ENCODE results near the gene ZC3H7B. TPM values are rescaled to one million over a fixed set of nuclear protein-coding genes. Genes with fewer than 3 reads are reported as not detected.

Gene ZC3H7B
- total RNA-seq, 1 experiment from 2014 or later, result 60.6 TPM

- H3K4me1 ChIP-seq, result peaks cover 33% of the 10 kb centered on the region
- POLR2A ChIA-PET, result interaction anchor here (0.7 to 1.8 kb wide), 6 partner anchors 16 to 304 kb away, joined by 3 to 29 read pairs (median 8); partner anchors contain the start of genes PMM1, TEF, TOB2 and ZC3H7B
- CTCF ChIA-PET, result interaction anchor here (1.0 to 1.2 kb wide), 2 partner anchors 48 to 241 kb away, joined by 3 read pairs; no protein-coding TSS in a partner anchor
Measured at GRCh38 chr22:41285441-41285819, 15.9 kb upstream of the ZC3H7B start.

GRCh38 chr22:41285820-41286638 is 15.3 kb upstream of the ZC3H7B start, which contains the start of gene RANGAP1:
TSS of gene RANGAP1 (minus strand) at chr22:41286187. CDS start at chr22:41281044, 5,143 bp downstream.
- no peaks in the 10 kb centered on the region for H3K9me3 ChIP-seq
- no peaks in the 10 kb centered on the region for H3K9me3 Mint-ChIP-seq (ENCODE audit: unreplicated experiment)
- peaks cover 32% of the 10 kb centered on the region for H3K4me1 Mint-ChIP-seq (ENCODE audit: low read depth, unreplicated experiment)
- no peaks in the 10 kb centered on the region for H3K27me3 Mint-ChIP-seq (ENCODE audit: insufficient read depth, unreplicated experiment)
- ChIA-PET POLR2A (interaction anchor here (0.5 to 1.8 kb wide), 7 partner anchors 16 to 304 kb away, joined by 3 to 29 read pairs (median 10); partner anchors contain the start of genes PMM1, TEF, TOB2 and ZC3H7B), CTCF (interaction anchor here (0.7 to 1.2 kb wide), 4 partner anchors 15 to 241 kb away, joined by 3 to 6 read pairs (median 3); partner anchors contain the start of genes TEF and ZC3H7B)
- BruUV-seq (replicated peaks), result no TSS peak
- H3K27ac Mint-ChIP-seq (ENCODE audit: unreplicated experiment), result peak within 1 kb of the TSS; percentile 92
- intact Hi-C loops (cut with micrococcal nuclease; ENCODE audit: unreplicated experiment), result loop anchor here (1.0 to 5.0 kb wide), 4 partner anchors 15 to 160 kb away; partner anchors contain the start of genes TEF, TOB2 and ZC3H7B
- peak in 1 of 2 experiments; percentile 23 for TF ChIP-seq CTCF (IDR thresholded peaks at IDR 0.05; ENCODE audit: insufficient read depth in 1 of 2, low read depth in 1 of 2, low read length in 1 of 2, severe bottlenecking in 1 of 2, unreplicated experiment in 1 of 2)
- peak; percentile 98 to 99 for DNase-seq
- peaks cover 39% of the 10 kb centered on the region for H3K4me1 ChIP-seq
- peaks cover 2% of the 10 kb centered on the region for H3K36me3 ChIP-seq (ENCODE audit: control insufficient read depth, insufficient read depth, low read length)
- no peaks in the 10 kb centered on the region for H3K27me3 ChIP-seq (replicated peaks; ENCODE audit: control insufficient read depth, insufficient read depth, low read length)
- H3K4me3 Mint-ChIP-seq (ENCODE audit: unreplicated experiment), result peak within 1 kb of the TSS; percentile 88
- H3K36me3 Mint-ChIP-seq (ENCODE audit: insufficient read depth, unreplicated experiment), result peaks cover 56% of the 10 kb centered on the region
- H3K4me3 ChIP-seq (ENCODE audit: low read depth, low read length), result peak within 1 kb of the TSS; percentile 78

More at GRCh38 chr22:41285441-41285819, 15.9 kb upstream of the ZC3H7B start:
- Mint-ChIP-seq H3K27ac (ENCODE audit: unreplicated experiment) (peak overlapping the region; percentile 92), H3K4me1 (ENCODE audit: low read depth, unreplicated experiment) (peaks cover 26% of the 10 kb centered on the region), H3K4me3 (ENCODE audit: unreplicated experiment) (peak overlapping the region; percentile 88), H3K27me3 (ENCODE audit: insufficient read depth, unreplicated experiment) (no peaks in the 10 kb centered on the region), H3K9me3 (ENCODE audit: unreplicated experiment) (no peaks in the 10 kb centered on the region), H3K36me3 (ENCODE audit: insufficient read depth, unreplicated experiment) (peaks cover 62% of the 10 kb centered on the region)
- Histone ChIP-seq H3K9me3 (no peaks in the 10 kb centered on the region), H3K36me3 (ENCODE audit: control insufficient read depth, insufficient read depth, low read length) (peaks cover 2% of the 10 kb centered on the region), H3K4me3 (ENCODE audit: low read depth, low read length) (peak overlapping the region; percentile 78), H3K27me3 (replicated peaks; ENCODE audit: control insufficient read depth, insufficient read depth, low read length) (no peaks in the 10 kb centered on the region)
- DNase-seq, result peak; percentile 75 to 78
- BruUV-seq (replicated peaks), result TSS peak; percentile 50
- intact Hi-C loops (cut with micrococcal nuclease; ENCODE audit: unreplicated experiment), result loop anchor here (5.0 kb wide), 1 partner anchor 77 kb away; no protein-coding TSS in a partner anchor
- no peak for TF ChIP-seq CTCF (IDR thresholded peaks at IDR 0.05; ENCODE audit: insufficient read depth in 1 of 2, low read depth in 1 of 2, low read length in 1 of 2, severe bottlenecking in 1 of 2, unreplicated experiment in 1 of 2)

- H3K27me3 ChIP-seq (replicated peaks; ENCODE audit: control insufficient read depth, insufficient read depth, low read length), result no peaks in the 10 kb centered on the region
- peaks cover 49% of the 10 kb centered on the region for H3K36me3 Mint-ChIP-seq (ENCODE audit: insufficient read depth, unreplicated experiment)
- peak overlapping the region; percentile 49 for H3K4me3 ChIP-seq (ENCODE audit: low read depth, low read length)
- POLR2A ChIA-PET, result interaction anchor here (0.6 to 1.8 kb wide), 6 partner anchors 15 to 303 kb away, joined by 3 to 29 read pairs (median 8); partner anchors contain the start of genes PMM1, TEF, TOB2 and ZC3H7B
- no peak for DNase-seq
- no peaks in the 10 kb centered on the region for H3K27me3 Mint-ChIP-seq (ENCODE audit: insufficient read depth, unreplicated experiment)
- CTCF ChIA-PET, result interaction anchor here (0.7 to 1.2 kb wide), 4 partner anchors 15 to 240 kb away, joined by 3 to 6 read pairs (median 3); partner anchors contain the start of genes TEF and ZC3H7B
- peaks cover 42% of the 10 kb centered on the region for H3K4me1 ChIP-seq
- no peaks in the 10 kb centered on the region for H3K9me3 Mint-ChIP-seq (ENCODE audit: unreplicated experiment)
- peaks cover 32% of the 10 kb centered on the region for H3K4me1 Mint-ChIP-seq (ENCODE audit: low read depth, unreplicated experiment)
- TSS peak; percentile 91 for BruUV-seq (replicated peaks)
- peak overlapping the region; percentile 92 for H3K27ac Mint-ChIP-seq (ENCODE audit: unreplicated experiment)
- intact Hi-C loops (cut with micrococcal nuclease; ENCODE audit: unreplicated experiment), result loop anchor here (1.0 to 5.0 kb wide), 4 partner anchors 14 to 160 kb away; partner anchors contain the start of genes TEF, TOB2 and ZC3H7B
- H3K36me3 ChIP-seq (ENCODE audit: control insufficient read depth, insufficient read depth, low read length), result peaks cover 2% of the 10 kb centered on the region
- peak overlapping the region; percentile 88 for H3K4me3 Mint-ChIP-seq (ENCODE audit: unreplicated experiment)
- TF ChIP-seq CTCF (IDR thresholded peaks at IDR 0.05; ENCODE audit: insufficient read depth in 1 of 2, low read depth in 1 of 2, low read length in 1 of 2, severe bottlenecking in 1 of 2, unreplicated experiment in 1 of 2), result no peak
- H3K9me3 ChIP-seq, result no peaks in the 10 kb centered on the region
Measured at GRCh38 chr22:41286639-41287091, 14.7 kb upstream of the ZC3H7B start.
